A549 (cell line): Measurements from ENCODE around the gene LSP1.

ENCODE experiments used
- EP300 ChIP-seq, 2 experiments: fragments of >200 bp; sonication (Bioruptor Twin); formaldehyde crosslinking; IDR thresholded peaks; 2 replicates in 1 of 2; 3 replicates in 1 of 2; pipeline ENCODE4 v1.6.1; 2016 to 2017
- FOSL2 ChIP-seq, 2 experiments: fragments of 450-650 bp in 1 of 2; fragments of >200 bp in 1 of 2; sonication (Bioruptor Twin) in 1 of 2; formaldehyde crosslinking; IDR thresholded peaks; 2 replicates each; pipeline versions ENCODE4 v1.5.0 to v1.6.1; 2016 to 2020; ENCODE audit warnings: mild to moderate bottlenecking in 1 of 2, moderate library complexity in 1 of 2
- JUNB ChIP-seq: fragments of >200 bp; sonication (Bioruptor Twin); formaldehyde crosslinking; IDR thresholded peaks from 2 replicates; pipeline ENCODE4 v1.6.1; 2016
- MYC ChIP-seq: IDR thresholded peaks from 2 replicates; pipeline ENCODE4 v1.6.1; 2012; ENCODE audit warnings: mild to moderate bottlenecking, inconsistent platforms, low read length, improper control_type of control experiment, borderline replicate concordance
- NR3C1 ChIP-seq: fragments of >200 bp; sonication (Bioruptor Twin); formaldehyde crosslinking; IDR thresholded peaks from 3 replicates; pipeline ENCODE4 v1.6.1; 2017
- POLR2A ChIP-seq: IDR thresholded peaks from 2 replicates; pipeline ENCODE4 v1.6.1; 2012; ENCODE audit warnings: mild to moderate bottlenecking, low read length
- RAD21 ChIP-seq, 2 experiments: fragments of >200 bp in 1 of 2; sonication (Bioruptor Twin) in 1 of 2; formaldehyde crosslinking in 1 of 2; IDR thresholded peaks in 1 of 2; conservative IDR thresholded peaks in 1 of 2; 2 replicates in 1 of 2; 3 replicates in 1 of 2; pipeline ENCODE4 v1.6.1; 2012 to 2018; ENCODE audit warnings: inconsistent platforms in 1 of 2
- RNF2 ChIP-seq: fragments of 200-600 bp; sonication (generic); IDR thresholded peaks from 2 replicates; pipeline ENCODE4 v1.6.1; 2016; ENCODE audit warnings: low read depth, mild to moderate bottlenecking, antibody characterized with exemption, moderate library complexity, borderline replicate concordance
- SREBF2 ChIP-seq: fragments of 450-650 bp; IDR thresholded peaks from 2 replicates; pipeline ENCODE4 v1.6.1; 2014; ENCODE audit warnings: mild to moderate bottlenecking, moderate library complexity
- TP53 ChIP-seq: fragments of 250-450 bp; sonication (Bioruptor Pico); IDR thresholded peaks from 2 replicates; pipeline ENCODE4 v1.5.0; 2021; ENCODE audit warnings: mild to moderate bottlenecking, moderate library complexity
- TF ChIP-seq, protein P1 (sequence below): fragments of >200 bp; sonication (Bioruptor Twin); formaldehyde crosslinking; IDR thresholded peaks from 3 replicates; pipeline ENCODE4 v1.5.1; 2016
- TF ChIP-seq, protein P2 (sequence below): fragments of 150-350 bp; IDR thresholded peaks from 2 replicates; pipeline ENCODE4 v1.6.1; 2014; ENCODE audit warnings: low read depth, mild to moderate bottlenecking, low read length
- TF ChIP-seq, protein P3 (sequence below): fragments of 450-650 bp; IDR thresholded peaks from 2 replicates; pipeline ENCODE4 v1.6.1; 2014; ENCODE audit warnings: antibody characterized with exemption

DNA sequence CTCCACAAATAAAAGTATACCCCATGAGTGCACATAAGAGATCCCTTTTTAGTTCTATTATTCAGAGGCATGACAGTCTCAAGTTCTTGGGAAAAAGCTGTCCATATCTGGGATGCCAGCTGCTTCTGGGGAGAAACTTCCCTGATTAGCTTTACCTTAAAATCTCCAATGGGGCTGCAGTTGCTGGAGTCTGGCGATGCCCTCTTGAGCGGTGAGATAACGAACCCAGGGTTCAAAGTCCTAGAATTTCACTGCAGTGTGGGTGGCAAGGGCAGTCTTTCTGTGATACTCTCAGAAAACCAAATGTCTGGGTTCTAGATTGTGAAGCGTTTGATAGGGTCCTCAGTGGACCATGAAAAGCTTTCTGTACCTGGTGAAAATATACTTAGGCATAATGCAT, 46.2 kb downstream of the LSP1 start:
- TF ChIP-seq, protein P1, sequence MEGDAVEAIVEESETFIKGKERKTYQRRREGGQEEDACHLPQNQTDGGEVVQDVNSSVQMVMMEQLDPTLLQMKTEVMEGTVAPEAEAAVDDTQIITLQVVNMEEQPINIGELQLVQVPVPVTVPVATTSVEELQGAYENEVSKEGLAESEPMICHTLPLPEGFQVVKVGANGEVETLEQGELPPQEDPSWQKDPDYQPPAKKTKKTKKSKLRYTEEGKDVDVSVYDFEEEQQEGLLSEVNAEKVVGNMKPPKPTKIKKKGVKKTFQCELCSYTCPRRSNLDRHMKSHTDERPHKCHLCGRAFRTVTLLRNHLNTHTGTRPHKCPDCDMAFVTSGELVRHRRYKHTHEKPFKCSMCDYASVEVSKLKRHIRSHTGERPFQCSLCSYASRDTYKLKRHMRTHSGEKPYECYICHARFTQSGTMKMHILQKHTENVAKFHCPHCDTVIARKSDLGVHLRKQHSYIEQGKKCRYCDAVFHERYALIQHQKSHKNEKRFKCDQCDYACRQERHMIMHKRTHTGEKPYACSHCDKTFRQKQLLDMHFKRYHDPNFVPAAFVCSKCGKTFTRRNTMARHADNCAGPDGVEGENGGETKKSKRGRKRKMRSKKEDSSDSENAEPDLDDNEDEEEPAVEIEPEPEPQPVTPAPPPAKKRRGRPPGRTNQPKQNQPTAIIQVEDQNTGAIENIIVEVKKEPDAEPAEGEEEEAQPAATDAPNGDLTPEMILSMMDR = no peak
- TF ChIP-seq JUNB = no peak
- no peak for TF ChIP-seq POLR2A
- no peak for TF ChIP-seq RAD21 (conservative IDR thresholded peaks at IDR 0.05 in 1 of 2, IDR thresholded peaks at IDR 0.05 in 1 of 2)
- TF ChIP-seq NR3C1 = no peak
- no peak for TF ChIP-seq TP53 (CRISPR knock-in tag)
- TF ChIP-seq EP300 (IDR thresholded peaks at IDR 0.05) = no peak
- TF ChIP-seq RNF2 = no peak
- TF ChIP-seq, protein P2, sequence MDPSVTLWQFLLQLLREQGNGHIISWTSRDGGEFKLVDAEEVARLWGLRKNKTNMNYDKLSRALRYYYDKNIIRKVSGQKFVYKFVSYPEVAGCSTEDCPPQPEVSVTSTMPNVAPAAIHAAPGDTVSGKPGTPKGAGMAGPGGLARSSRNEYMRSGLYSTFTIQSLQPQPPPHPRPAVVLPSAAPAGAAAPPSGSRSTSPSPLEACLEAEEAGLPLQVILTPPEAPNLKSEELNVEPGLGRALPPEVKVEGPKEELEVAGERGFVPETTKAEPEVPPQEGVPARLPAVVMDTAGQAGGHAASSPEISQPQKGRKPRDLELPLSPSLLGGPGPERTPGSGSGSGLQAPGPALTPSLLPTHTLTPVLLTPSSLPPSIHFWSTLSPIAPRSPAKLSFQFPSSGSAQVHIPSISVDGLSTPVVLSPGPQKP = no peak
- TF ChIP-seq, protein P3, sequence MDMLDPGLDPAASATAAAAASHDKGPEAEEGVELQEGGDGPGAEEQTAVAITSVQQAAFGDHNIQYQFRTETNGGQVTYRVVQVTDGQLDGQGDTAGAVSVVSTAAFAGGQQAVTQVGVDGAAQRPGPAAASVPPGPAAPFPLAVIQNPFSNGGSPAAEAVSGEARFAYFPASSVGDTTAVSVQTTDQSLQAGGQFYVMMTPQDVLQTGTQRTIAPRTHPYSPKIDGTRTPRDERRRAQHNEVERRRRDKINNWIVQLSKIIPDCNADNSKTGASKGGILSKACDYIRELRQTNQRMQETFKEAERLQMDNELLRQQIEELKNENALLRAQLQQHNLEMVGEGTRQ = no peak
- TF ChIP-seq MYC = no peak
- TF ChIP-seq FOSL2 (IDR thresholded peaks at IDR 0.05) = no peak
- TF ChIP-seq FOSL2 (CRISPR knock-in tag; IDR thresholded peaks at IDR 0.05) = no peak
- TF ChIP-seq SREBF2 = no peak
